Neural progenitor cell (in vitro differentiated cells): Measurements from ENCODE around the gene TOMM20L.

ENCODE experiments used
- EZH2phosphoT487 ChIP-seq: fragments of 200-600 bp; sonication (generic); IDR thresholded peaks from 2 replicates; pipeline ENCODE4 v1.6.1; 2017; ENCODE audit warnings: antibody characterized with exemption
- TF ChIP-seq, protein P1 (sequence below): fragments of 200-600 bp; sonication (generic); IDR thresholded peaks from 2 replicates; pipeline ENCODE4 v1.5.1; 2017; ENCODE audit warnings: antibody characterized with exemption, mild to moderate bottlenecking

DNA sequence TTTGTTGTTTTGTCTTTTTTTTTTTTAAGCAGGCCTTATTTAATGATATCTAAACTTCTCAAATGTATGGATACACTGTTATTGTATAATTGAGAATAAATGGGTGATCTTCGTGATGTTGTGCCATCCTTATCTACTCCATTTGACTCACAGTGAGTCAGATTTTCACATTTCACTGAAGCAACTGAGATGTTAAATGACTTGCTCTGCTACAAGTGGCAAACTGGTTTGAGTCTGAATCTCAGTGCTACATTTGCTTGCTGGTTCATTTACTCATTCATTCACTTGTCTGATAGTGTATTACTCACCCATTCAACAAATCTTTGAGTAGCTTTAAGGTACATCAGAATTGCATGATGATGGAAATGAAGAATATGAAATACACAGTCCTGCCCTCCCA is 34.4 kb downstream of the TOMM20L start:
- TF ChIP-seq, protein P1, sequence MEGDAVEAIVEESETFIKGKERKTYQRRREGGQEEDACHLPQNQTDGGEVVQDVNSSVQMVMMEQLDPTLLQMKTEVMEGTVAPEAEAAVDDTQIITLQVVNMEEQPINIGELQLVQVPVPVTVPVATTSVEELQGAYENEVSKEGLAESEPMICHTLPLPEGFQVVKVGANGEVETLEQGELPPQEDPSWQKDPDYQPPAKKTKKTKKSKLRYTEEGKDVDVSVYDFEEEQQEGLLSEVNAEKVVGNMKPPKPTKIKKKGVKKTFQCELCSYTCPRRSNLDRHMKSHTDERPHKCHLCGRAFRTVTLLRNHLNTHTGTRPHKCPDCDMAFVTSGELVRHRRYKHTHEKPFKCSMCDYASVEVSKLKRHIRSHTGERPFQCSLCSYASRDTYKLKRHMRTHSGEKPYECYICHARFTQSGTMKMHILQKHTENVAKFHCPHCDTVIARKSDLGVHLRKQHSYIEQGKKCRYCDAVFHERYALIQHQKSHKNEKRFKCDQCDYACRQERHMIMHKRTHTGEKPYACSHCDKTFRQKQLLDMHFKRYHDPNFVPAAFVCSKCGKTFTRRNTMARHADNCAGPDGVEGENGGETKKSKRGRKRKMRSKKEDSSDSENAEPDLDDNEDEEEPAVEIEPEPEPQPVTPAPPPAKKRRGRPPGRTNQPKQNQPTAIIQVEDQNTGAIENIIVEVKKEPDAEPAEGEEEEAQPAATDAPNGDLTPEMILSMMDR: no peak
- no peak for TF ChIP-seq EZH2phosphoT487
